ENCODE data around the gene TMEM191B.
"Not testable (repeated sequence)": the region's sequence is repeated elsewhere in the genome, so short reads cannot be mapped to it uniquely, and the experiment has no call there.

- TF ChIP-seq POLR2A (IDR thresholded peaks at IDR 0.05); CTCF (IDR thresholded peaks at IDR 0.05 in 8 of 11, conservative IDR thresholded peaks at IDR 0.05 in 3 of 11): not testable (repeated sequence)
Observed at GRCh38 chr22:18544615-18545014, 17.0 kb downstream of the TMEM191B start.
